ENCODE results near the gene TMEM63A.

DNA sequence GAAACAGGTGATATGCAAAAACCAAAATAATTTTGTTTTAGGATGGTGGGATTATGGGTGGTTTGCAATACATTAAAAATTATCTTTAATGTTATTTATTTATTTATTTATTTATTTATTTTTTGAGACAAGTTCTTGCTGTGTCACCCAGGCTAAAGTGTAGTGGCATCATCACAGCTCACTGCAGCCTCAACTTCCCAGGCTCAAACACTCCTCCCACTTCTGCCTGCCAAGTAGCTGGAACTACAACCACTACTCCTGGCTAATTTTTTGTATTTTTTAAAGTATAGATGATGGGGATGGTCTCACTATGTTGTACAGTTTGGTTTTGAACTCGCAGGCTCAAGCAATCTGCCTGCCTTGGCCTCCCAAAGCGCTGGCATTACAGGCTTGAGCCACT is 48.4 kb upstream of the TMEM63A start:
- TF ChIP-seq CTBP1 (IDR thresholded peaks at IDR 0.05; ENCODE audit: borderline replicate concordance) (no peak), FOXK2 (IDR thresholded peaks at IDR 0.05) (no peak), SP1 (IDR thresholded peaks at IDR 0.05) (no peak), NFRKB (IDR thresholded peaks at IDR 0.05) (no peak), ZNF384 (IDR thresholded peaks at IDR 0.05) (no peak), LEF1 (IDR thresholded peaks at IDR 0.05; ENCODE audit: borderline replicate concordance) (no peak), BHLHE40 (IDR thresholded peaks at IDR 0.05; ENCODE audit: borderline replicate concordance) (no peak), ARNT (IDR thresholded peaks at IDR 0.05) (no peak), ELF4 (IDR thresholded peaks at IDR 0.05) (no peak), TARDBP (IDR thresholded peaks at IDR 0.05) (no peak)

Data from HEK293T (cell line).